Neural progenitor cell (in vitro differentiated cells): ENCODE data around the gene ST6GALNAC2.

ENCODE experiments used
- CTCF ChIP-seq: fragments of 200-600 bp; sonication (generic); IDR thresholded peaks from 2 replicates; pipeline ENCODE4 v1.5.1; 2017; ENCODE audit warnings: antibody characterized with exemption, mild to moderate bottlenecking
- EZH2 ChIP-seq: fragments of 200-600 bp; sonication (generic); IDR thresholded peaks from 2 replicates; pipeline ENCODE4 v1.6.1; 2017; ENCODE audit warnings: antibody characterized with exemption, mild to moderate bottlenecking, moderate library complexity
- EZH2phosphoT487 ChIP-seq: fragments of 200-600 bp; sonication (generic); IDR thresholded peaks from 2 replicates; pipeline ENCODE4 v1.6.1; 2017; ENCODE audit warnings: antibody characterized with exemption

DNA sequence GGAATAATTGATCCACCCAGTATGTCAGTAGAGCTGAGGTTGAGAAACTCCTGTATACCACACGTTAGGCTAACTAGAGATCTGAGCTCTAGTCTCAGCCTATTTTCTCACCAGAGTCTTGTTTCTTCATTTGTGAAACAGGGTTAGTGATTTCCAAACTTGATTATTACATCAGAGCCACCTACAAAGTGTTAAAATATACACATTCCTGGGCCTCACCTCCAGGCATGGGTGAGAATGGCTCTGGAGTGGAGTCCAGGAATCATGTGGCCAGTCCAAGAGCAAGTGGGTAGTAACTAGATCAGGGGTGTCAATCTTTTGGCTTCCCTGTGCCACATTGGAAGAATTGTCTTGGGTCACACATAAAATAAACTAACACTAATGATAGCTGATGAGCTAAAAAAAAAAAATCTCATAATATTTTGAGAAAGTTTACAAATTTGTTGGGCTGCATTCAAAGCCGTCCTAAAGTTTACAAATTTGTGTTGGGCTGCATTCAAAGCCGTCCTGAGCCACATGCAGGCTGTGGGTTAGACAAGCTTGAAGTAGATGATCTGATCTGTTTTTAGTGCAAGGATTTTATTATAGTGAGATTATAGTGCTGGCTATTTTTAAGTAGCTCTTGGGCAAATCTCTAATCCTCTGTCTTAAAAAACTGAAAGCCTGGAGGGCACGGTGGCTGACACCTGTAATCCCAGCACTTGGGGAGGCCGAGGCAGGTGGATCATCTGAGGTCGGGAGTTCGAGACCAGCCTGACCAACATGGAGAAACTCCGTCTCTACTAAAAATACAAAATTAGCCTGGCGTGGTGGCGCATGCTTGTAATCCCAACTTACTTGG is 25.4 kb downstream of the ST6GALNAC2 start:
- no peak for TF ChIP-seq CTCF
- TF ChIP-seq EZH2, result no peak
- no peak for TF ChIP-seq EZH2phosphoT487
